ENCODE data around the gene KIAA1549.

- TF ChIP-seq, protein P1, sequence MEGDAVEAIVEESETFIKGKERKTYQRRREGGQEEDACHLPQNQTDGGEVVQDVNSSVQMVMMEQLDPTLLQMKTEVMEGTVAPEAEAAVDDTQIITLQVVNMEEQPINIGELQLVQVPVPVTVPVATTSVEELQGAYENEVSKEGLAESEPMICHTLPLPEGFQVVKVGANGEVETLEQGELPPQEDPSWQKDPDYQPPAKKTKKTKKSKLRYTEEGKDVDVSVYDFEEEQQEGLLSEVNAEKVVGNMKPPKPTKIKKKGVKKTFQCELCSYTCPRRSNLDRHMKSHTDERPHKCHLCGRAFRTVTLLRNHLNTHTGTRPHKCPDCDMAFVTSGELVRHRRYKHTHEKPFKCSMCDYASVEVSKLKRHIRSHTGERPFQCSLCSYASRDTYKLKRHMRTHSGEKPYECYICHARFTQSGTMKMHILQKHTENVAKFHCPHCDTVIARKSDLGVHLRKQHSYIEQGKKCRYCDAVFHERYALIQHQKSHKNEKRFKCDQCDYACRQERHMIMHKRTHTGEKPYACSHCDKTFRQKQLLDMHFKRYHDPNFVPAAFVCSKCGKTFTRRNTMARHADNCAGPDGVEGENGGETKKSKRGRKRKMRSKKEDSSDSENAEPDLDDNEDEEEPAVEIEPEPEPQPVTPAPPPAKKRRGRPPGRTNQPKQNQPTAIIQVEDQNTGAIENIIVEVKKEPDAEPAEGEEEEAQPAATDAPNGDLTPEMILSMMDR (IDR thresholded peaks at IDR 0.05; ENCODE audit: insufficient read depth, low read length, poor library complexity, severe bottlenecking), result no peak
- no peak for TF ChIP-seq EZH2phosphoT487 (conservative IDR thresholded peaks at IDR 0.05; ENCODE audit: low read length)
Observed at GRCh38 chr7:138949421-138950088, 31.6 kb downstream of the KIAA1549 start.
